Dendritic cell treated with granulocyte-macrophage colony-stimulating factor and Interleukin-4, amounts not matched to agents 40 ng/mL and 50 ng/mL, for 4 days (primary cell): Measurements from ENCODE around the gene PARN.

ENCODE experiments used
- H3K27ac Mint-ChIP-seq: one replicate; pipeline ENCODE4 v1.8.0; 2022; ENCODE audit warnings: mild to moderate bottlenecking, mixed read lengths
- H3K27me3 Mint-ChIP-seq: one replicate; pipeline ENCODE4 v1.8.0; 2022; ENCODE audit warnings: mild to moderate bottlenecking, mixed read lengths
- H3K36me3 Mint-ChIP-seq: one replicate; pipeline ENCODE4 v1.8.0; 2022; ENCODE audit warnings: low read depth, mixed read lengths
- H3K4me1 Mint-ChIP-seq: one replicate; pipeline ENCODE4 v1.8.0; 2022; ENCODE audit warnings: low read depth, mixed read lengths
- H3K4me3 Mint-ChIP-seq: one replicate; pipeline ENCODE4 v1.8.0; 2022; ENCODE audit warnings: mild to moderate bottlenecking, moderate library complexity, mixed read lengths
- H3K9me3 Mint-ChIP-seq: one replicate; pipeline ENCODE4 v1.8.0; 2022; ENCODE audit warnings: mixed read lengths
- intact Hi-C: fragments of 100-400 bp; cut with micrococcal nuclease; formaldehyde crosslinking; loops from one replicate; pipeline ENCODE4 v1.15.0; 2022

The PARN gene

GRCh38 chr16:14520753-14521152 lies 109.3 kb downstream of the PARN start:
- no peak overlapping the region for H3K27ac Mint-ChIP-seq
- intact Hi-C loops, result no loop called here
- H3K9me3 Mint-ChIP-seq, result no peaks in the 10 kb centered on the region
- no peaks in the 10 kb centered on the region for H3K27me3 Mint-ChIP-seq
- H3K4me3 Mint-ChIP-seq, result no peak overlapping the region
- peaks cover 6% of the 10 kb centered on the region for H3K36me3 Mint-ChIP-seq
- peaks cover 8% of the 10 kb centered on the region for H3K4me1 Mint-ChIP-seq

- peaks cover 12% of the 10 kb centered on the region for H3K4me1 Mint-ChIP-seq
These were observed 115.1 kb downstream of the PARN start for GRCh38 chr16:14514967-14515366.

GRCh38 chr16:14513389-14514107 lies 116.5 kb downstream of the PARN start:
- intact Hi-C loops, result no loop called here
- Mint-ChIP-seq H3K4me3 (no peak overlapping the region), H3K27ac (no peak overlapping the region), H3K9me3 (no peaks in the 10 kb centered on the region), H3K36me3 (peaks cover 6% of the 10 kb centered on the region), H3K27me3 (no peaks in the 10 kb centered on the region), H3K4me1 (peaks cover 12% of the 10 kb centered on the region)

More at GRCh38 chr16:14514967-14515366, 115.1 kb downstream of the PARN start:
- H3K4me3 Mint-ChIP-seq, result no peak overlapping the region
- H3K27ac Mint-ChIP-seq, result no peak overlapping the region
- no peaks in the 10 kb centered on the region for H3K27me3 Mint-ChIP-seq
- intact Hi-C loops, result no loop called here
- no peaks in the 10 kb centered on the region for H3K9me3 Mint-ChIP-seq
- peaks cover 6% of the 10 kb centered on the region for H3K36me3 Mint-ChIP-seq

GRCh38 chr16:14511800-14512135 lies 118.3 kb downstream of the PARN start:
- H3K4me3 Mint-ChIP-seq, result no peak overlapping the region
- no peaks in the 10 kb centered on the region for H3K9me3 Mint-ChIP-seq
- intact Hi-C loops, result no loop called here
- peaks cover 12% of the 10 kb centered on the region for H3K4me1 Mint-ChIP-seq
- no peaks in the 10 kb centered on the region for H3K27me3 Mint-ChIP-seq
- no peak overlapping the region for H3K27ac Mint-ChIP-seq
- peaks cover 6% of the 10 kb centered on the region for H3K36me3 Mint-ChIP-seq

GRCh38 chr16:14510939-14511799 lies 118.9 kb downstream of the PARN start:
- Mint-ChIP-seq H3K4me1 (peaks cover 12% of the 10 kb centered on the region), H3K9me3 (no peaks in the 10 kb centered on the region), H3K4me3 (no peak overlapping the region), H3K27ac (no peak overlapping the region), H3K27me3 (no peaks in the 10 kb centered on the region), H3K36me3 (peaks cover 6% of the 10 kb centered on the region)
- intact Hi-C loops, result no loop called here

GRCh38 chr16:14510581-14510938 lies 119.5 kb downstream of the PARN start:
- H3K9me3 Mint-ChIP-seq, result no peaks in the 10 kb centered on the region

GRCh38 chr16:14509675-14510132 lies 120.4 kb downstream of the PARN start:
- intact Hi-C loops, result no loop called here
- Mint-ChIP-seq H3K4me1 (peaks cover 12% of the 10 kb centered on the region), H3K36me3 (peaks cover 6% of the 10 kb centered on the region), H3K27ac (no peak overlapping the region), H3K9me3 (no peaks in the 10 kb centered on the region), H3K4me3 (no peak overlapping the region), H3K27me3 (no peaks in the 10 kb centered on the region)

More at GRCh38 chr16:14510581-14510938, 119.5 kb downstream of the PARN start:
- intact Hi-C loops, result no loop called here
- Mint-ChIP-seq H3K4me1 (peaks cover 12% of the 10 kb centered on the region), H3K4me3 (no peak overlapping the region), H3K36me3 (peaks cover 6% of the 10 kb centered on the region), H3K27me3 (no peaks in the 10 kb centered on the region), H3K27ac (no peak overlapping the region)

GRCh38 chr16:14509055-14509454 lies 121.0 kb downstream of the PARN start:
- H3K27me3 Mint-ChIP-seq, result no peaks in the 10 kb centered on the region
- intact Hi-C loops, result no loop called here
- H3K4me1 Mint-ChIP-seq, result peaks cover 12% of the 10 kb centered on the region
- H3K9me3 Mint-ChIP-seq, result no peaks in the 10 kb centered on the region
- no peak overlapping the region for H3K27ac Mint-ChIP-seq
- H3K4me3 Mint-ChIP-seq, result no peak overlapping the region
- peaks cover 6% of the 10 kb centered on the region for H3K36me3 Mint-ChIP-seq

GRCh38 chr16:14505846-14506245 lies 124.2 kb downstream of the PARN start:
- Mint-ChIP-seq H3K4me1 (peaks cover 12% of the 10 kb centered on the region), H3K27me3 (no peaks in the 10 kb centered on the region), H3K27ac (no peak overlapping the region), H3K36me3 (no peaks in the 10 kb centered on the region), H3K4me3 (no peak overlapping the region), H3K9me3 (no peaks in the 10 kb centered on the region)
- intact Hi-C loops, result no loop called here

GRCh38 chr16:14502932-14503741 lies 126.9 kb downstream of the PARN start:
- no peaks in the 10 kb centered on the region for H3K36me3 Mint-ChIP-seq
- no peak overlapping the region for H3K4me3 Mint-ChIP-seq
- no peak overlapping the region for H3K27ac Mint-ChIP-seq
- H3K4me1 Mint-ChIP-seq, result peaks cover 12% of the 10 kb centered on the region
- intact Hi-C loops, result no loop called here
- H3K9me3 Mint-ChIP-seq, result no peaks in the 10 kb centered on the region
- no peaks in the 10 kb centered on the region for H3K27me3 Mint-ChIP-seq

GRCh38 chr16:14502256-14502875 lies 127.7 kb downstream of the PARN start:
- Mint-ChIP-seq H3K4me1 (peaks cover 12% of the 10 kb centered on the region), H3K4me3 (no peak overlapping the region), H3K9me3 (no peaks in the 10 kb centered on the region), H3K36me3 (no peaks in the 10 kb centered on the region), H3K27me3 (no peaks in the 10 kb centered on the region), H3K27ac (no peak overlapping the region)
- intact Hi-C loops, result no loop called here

- intact Hi-C loops, result no loop called here
- H3K4me1 Mint-ChIP-seq, result peaks cover 12% of the 10 kb centered on the region
- H3K9me3 Mint-ChIP-seq, result no peaks in the 10 kb centered on the region
- H3K36me3 Mint-ChIP-seq, result no peaks in the 10 kb centered on the region
- H3K4me3 Mint-ChIP-seq, result no peak overlapping the region
- no peak overlapping the region for H3K27ac Mint-ChIP-seq
- H3K27me3 Mint-ChIP-seq, result no peaks in the 10 kb centered on the region
These were observed 128.5 kb downstream of the PARN start for GRCh38 chr16:14501331-14502255.

- no peaks in the 10 kb centered on the region for H3K27me3 Mint-ChIP-seq
- H3K27ac Mint-ChIP-seq, result no peak overlapping the region
- H3K4me3 Mint-ChIP-seq, result no peak overlapping the region
- intact Hi-C loops, result no loop called here
- H3K4me1 Mint-ChIP-seq, result peaks cover 12% of the 10 kb centered on the region
- H3K36me3 Mint-ChIP-seq, result peaks cover 2% of the 10 kb centered on the region
- H3K9me3 Mint-ChIP-seq, result no peaks in the 10 kb centered on the region
These were observed 129.3 kb downstream of the PARN start for GRCh38 chr16:14500791-14501190.
